ENCODE results near the gene CKMT1B.
"Not testable (repeated sequence)": the region's sequence is repeated elsewhere in the genome, so short reads cannot be mapped to it uniquely, and the experiment has no call there.

- not testable (repeated sequence) for TF ChIP-seq POLR2A (IDR thresholded peaks at IDR 0.05; ENCODE audit: low read length); NR3C1 (IDR thresholded peaks at IDR 0.05); CTCF (IDR thresholded peaks at IDR 0.05); ESRRA (IDR thresholded peaks at IDR 0.05; ENCODE audit: borderline replicate concordance, low read length); CEBPB (IDR thresholded peaks at IDR 0.05); ZFP36 (IDR thresholded peaks at IDR 0.05; ENCODE audit: borderline replicate concordance, partially characterized antibody); MAFK (IDR thresholded peaks at IDR 0.05; ENCODE audit: partially characterized antibody); JUN (IDR thresholded peaks at IDR 0.05); CHD2 (IDR thresholded peaks at IDR 0.05; ENCODE audit: low read length, partially characterized antibody); SREBF2 (IDR thresholded peaks at IDR 0.05); EP300 (IDR thresholded peaks at IDR 0.05)
Observed at GRCh38 chr15:43589778-43590466, 3.9 kb upstream of the CKMT1B start, which contains the start of gene PPIP5K1.
